Nephron (organoid): Measurements from ENCODE around the gene TMEM208.
A peak's percentile ranks its signal among the peaks of the same experiment; 100 is the strongest.

Experiments used
- H3K27ac Mint-ChIP-seq, 3 experiments: 2 replicates each; pipeline ENCODE4 v1.8.0; 2020; ENCODE audit warnings: mixed read lengths in 3 of 3, mild to moderate bottlenecking in 2 of 3, moderate library complexity in 1 of 3
- H3K27me3 Mint-ChIP-seq: 2 replicates; pipeline ENCODE4 v1.8.0; 2021; ENCODE audit warnings: low read depth, mild to moderate bottlenecking, moderate library complexity, mixed read lengths
- H3K36me3 Mint-ChIP-seq: 2 replicates; pipeline ENCODE4 v1.8.0; 2020; ENCODE audit warnings: low read depth, mixed read lengths
- H3K4me1 Mint-ChIP-seq: 2 replicates; pipeline ENCODE4 v1.8.0; 2020; ENCODE audit warnings: mixed read lengths
- H3K4me3 Mint-ChIP-seq, 3 experiments: 2 replicates each; pipeline ENCODE4 v1.8.0; 2020; ENCODE audit warnings: mild to moderate bottlenecking in 3 of 3, mixed read lengths in 3 of 3, moderate library complexity in 2 of 3
- H3K9me3 Mint-ChIP-seq: 2 replicates; pipeline ENCODE4 v1.8.0; 2020; ENCODE audit warnings: mixed read lengths
- TF ChIP-seq, protein P1 (sequence below), 3 experiments: fragments of 200-600 bp; sonication (generic); IDR thresholded peaks; one replicate each; pipeline ENCODE4 v1.5.0; 2021; ENCODE audit warnings: antibody characterized with exemption in 3 of 3; ENCODE audit not compliant: unreplicated experiment in 3 of 3

TMEM208 gene

DNA sequence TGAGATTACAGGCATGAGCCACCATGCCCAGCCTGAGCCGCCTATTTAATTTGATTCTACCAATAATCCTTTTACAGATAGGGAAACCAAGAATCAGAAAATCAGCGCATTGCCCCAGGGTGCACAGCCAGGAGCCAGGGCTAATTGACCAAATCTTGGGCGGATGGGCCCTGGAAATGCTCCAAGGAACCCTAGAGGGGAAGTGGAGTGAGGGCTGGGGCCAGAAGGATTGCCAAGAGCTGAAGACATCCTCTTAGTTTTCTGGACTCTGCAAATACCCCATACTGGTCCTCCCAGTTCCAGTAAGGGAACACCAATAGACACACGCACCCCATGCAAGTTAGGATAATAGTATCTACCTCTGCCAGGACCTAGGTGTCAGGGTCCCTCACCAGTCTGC is 16.6 kb downstream of the TMEM208 start:
- Mint-ChIP-seq H3K4me1 (peaks cover 17% of the 10 kb centered on the region), H3K27me3 (peaks cover 10% of the 10 kb centered on the region), H3K9me3 (no peaks in the 10 kb centered on the region), H3K4me3 (peak overlapping the region in 2 of 3 experiments; percentile 26 to 37), H3K27ac (no peak overlapping the region), H3K36me3 (no peaks in the 10 kb centered on the region)
- TF ChIP-seq, protein P1, sequence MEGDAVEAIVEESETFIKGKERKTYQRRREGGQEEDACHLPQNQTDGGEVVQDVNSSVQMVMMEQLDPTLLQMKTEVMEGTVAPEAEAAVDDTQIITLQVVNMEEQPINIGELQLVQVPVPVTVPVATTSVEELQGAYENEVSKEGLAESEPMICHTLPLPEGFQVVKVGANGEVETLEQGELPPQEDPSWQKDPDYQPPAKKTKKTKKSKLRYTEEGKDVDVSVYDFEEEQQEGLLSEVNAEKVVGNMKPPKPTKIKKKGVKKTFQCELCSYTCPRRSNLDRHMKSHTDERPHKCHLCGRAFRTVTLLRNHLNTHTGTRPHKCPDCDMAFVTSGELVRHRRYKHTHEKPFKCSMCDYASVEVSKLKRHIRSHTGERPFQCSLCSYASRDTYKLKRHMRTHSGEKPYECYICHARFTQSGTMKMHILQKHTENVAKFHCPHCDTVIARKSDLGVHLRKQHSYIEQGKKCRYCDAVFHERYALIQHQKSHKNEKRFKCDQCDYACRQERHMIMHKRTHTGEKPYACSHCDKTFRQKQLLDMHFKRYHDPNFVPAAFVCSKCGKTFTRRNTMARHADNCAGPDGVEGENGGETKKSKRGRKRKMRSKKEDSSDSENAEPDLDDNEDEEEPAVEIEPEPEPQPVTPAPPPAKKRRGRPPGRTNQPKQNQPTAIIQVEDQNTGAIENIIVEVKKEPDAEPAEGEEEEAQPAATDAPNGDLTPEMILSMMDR (IDR thresholded peaks at IDR 0.05; ENCODE audit: unreplicated experiment in 3 of 3), result no peak

DNA sequence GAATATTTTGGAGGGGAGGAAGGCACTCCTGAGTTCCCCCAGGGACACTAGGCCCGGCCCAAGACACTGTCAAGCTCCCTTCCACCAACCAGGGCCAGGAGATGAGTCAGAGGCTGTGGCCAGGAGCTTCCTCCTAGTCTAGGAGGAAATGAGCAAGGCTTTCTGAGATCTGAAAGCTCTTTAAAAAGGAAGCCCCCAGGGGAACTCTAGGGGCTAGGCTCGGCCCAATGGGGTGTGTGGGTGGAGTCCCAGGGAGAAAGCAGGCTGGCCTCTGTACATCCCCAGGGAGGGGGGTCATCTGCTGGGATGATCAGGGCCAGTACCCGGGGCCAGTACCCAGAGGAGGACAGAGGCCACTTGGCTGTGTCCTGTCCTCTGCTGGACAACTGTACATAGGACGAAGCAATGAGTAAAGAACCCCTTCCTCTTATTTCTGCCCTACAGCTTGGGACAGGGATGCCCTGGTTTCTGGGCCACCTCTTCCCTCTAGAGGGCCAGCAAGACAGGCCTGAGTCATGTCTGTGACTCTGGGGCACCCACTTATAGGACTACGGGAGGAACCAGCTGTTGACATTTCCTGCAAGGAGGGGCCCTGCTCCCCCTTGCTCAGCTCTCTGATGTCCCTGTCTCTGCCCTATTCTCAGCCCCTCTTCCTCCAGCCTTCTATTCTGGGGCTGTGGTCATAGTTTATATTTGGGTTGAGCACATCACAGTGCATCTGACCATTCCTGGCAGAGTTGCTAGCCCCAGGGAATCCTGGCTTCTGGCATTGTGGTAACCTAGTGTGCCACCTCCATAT is 17.7 kb downstream of the TMEM208 start:
- Mint-ChIP-seq H3K27me3 (peaks cover 15% of the 10 kb centered on the region), H3K27ac (peak overlapping the region; percentile 51 to 89 (median 68)), H3K36me3 (no peaks in the 10 kb centered on the region), H3K4me3 (peak overlapping the region; percentile 82 to 90 (median 89)), H3K9me3 (no peaks in the 10 kb centered on the region), H3K4me1 (peaks cover 21% of the 10 kb centered on the region)
- TF ChIP-seq, protein P1 (IDR thresholded peaks at IDR 0.05; ENCODE audit: unreplicated experiment in 3 of 3), result no peak

DNA sequence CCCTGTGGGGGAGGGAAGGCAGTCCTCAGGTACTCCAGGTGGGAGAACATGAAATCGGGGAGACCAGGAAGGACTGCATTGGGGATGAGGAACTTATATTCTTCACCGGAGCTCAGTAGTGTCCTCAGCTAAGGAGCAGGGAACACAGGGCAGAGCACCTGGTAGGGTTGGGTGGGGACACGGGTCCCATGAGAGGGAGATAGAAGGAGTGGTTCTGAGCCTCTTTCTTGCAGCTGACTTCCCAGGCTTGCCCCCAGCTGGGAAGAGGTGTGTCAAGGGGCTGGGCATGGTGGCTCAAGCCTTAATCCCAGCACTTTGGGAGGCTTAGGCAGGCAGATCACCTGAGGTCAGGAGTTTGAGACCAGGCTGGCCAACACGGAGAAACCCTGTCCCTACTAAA is 18.3 kb downstream of the TMEM208 start:
- peaks cover 27% of the 10 kb centered on the region for H3K4me1 Mint-ChIP-seq
- H3K27ac Mint-ChIP-seq, result peak overlapping the region; percentile 43 to 89 (median 68)
- peak overlapping the region; percentile 82 to 90 (median 89) for H3K4me3 Mint-ChIP-seq
- TF ChIP-seq, protein P1 (IDR thresholded peaks at IDR 0.05; ENCODE audit: unreplicated experiment in 3 of 3), result no peak
- no peaks in the 10 kb centered on the region for H3K9me3 Mint-ChIP-seq
- H3K27me3 Mint-ChIP-seq, result peaks cover 21% of the 10 kb centered on the region
- H3K36me3 Mint-ChIP-seq, result no peaks in the 10 kb centered on the region

DNA sequence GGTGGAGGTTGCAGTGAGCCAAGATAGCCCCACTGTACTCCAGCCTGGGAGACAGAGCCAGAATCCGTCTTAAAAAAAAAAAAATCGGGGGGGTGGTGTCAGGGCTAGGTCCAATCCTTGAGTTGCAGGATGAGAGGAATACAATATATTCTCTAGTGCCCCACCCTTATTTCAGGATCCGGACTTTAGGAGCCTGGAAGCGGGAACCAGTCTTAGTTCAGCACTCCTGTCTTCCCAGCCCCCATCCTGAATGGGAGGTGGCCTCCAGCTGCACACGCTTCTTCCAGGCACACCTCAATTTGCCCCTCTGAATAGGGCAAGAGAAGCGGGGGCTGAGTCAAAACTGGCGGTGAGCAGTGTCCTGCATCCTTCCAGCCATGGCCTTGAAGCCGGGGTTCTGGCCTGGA is 18.7 kb downstream of the TMEM208 start:
- peaks cover 24% of the 10 kb centered on the region for H3K27me3 Mint-ChIP-seq
- TF ChIP-seq, protein P1 (IDR thresholded peaks at IDR 0.05; ENCODE audit: unreplicated experiment in 3 of 3), result no peak
- H3K9me3 Mint-ChIP-seq, result no peaks in the 10 kb centered on the region
- H3K36me3 Mint-ChIP-seq, result no peaks in the 10 kb centered on the region
- peak overlapping the region; percentile 43 to 89 (median 68) for H3K27ac Mint-ChIP-seq
- peaks cover 31% of the 10 kb centered on the region for H3K4me1 Mint-ChIP-seq
- peak overlapping the region; percentile 82 to 90 (median 89) for H3K4me3 Mint-ChIP-seq

DNA sequence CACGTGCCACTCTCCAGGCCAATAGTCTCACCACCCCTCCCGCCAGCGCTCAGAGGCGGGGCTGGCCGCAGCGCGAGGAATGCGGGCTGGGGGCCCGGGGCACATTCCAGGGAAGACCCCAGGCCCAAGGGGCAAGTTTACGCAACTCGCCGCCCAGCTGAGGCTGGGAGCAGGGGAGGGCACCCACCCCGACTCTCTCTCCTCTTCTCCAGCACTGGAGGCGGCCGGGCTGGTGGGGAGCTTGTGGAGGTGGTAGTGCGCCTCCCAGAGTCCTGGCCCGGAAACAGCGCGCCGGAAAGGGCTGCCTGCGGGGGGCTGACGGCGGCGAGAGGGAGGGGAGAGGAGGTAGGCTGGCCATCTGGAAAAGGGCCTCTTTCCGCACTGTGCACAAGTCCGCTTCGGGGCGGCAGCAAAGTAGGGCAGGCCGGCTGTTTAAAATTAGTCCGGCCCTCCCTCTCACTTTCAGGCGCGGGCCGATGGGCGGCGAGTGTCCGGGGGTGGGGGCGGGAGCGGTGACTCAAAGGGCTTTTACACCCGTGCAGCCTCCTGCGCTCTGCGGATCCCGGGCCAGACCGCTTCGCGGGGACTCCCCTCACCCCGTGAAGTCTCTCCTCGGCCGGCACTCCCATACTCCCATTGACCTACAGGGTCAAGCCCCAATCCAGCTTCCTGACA is 19.3 kb downstream of the TMEM208 start:
- Mint-ChIP-seq H3K4me3 (peak overlapping the region; percentile 87 to 90 (median 89)), H3K27me3 (peaks cover 28% of the 10 kb centered on the region), H3K9me3 (no peaks in the 10 kb centered on the region), H3K36me3 (no peaks in the 10 kb centered on the region), H3K27ac (peak overlapping the region in 2 of 3 experiments; percentile 43 to 89), H3K4me1 (peaks cover 34% of the 10 kb centered on the region)
- TF ChIP-seq, protein P1 (IDR thresholded peaks at IDR 0.05; ENCODE audit: unreplicated experiment in 3 of 3), result peak in 2 of 3 experiments; percentile 29 to 54
